ENCODE data around the gene KRTAP8-1. TPM values are rescaled to one million over a fixed set of nuclear protein-coding genes. Genes with fewer than 3 reads are reported as not detected.

Gene KRTAP8-1, protein sequence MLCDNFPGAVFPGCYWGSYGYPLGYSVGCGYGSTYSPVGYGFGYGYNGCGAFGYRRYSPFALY
- not detected for polyA plus RNA-seq

DNA sequence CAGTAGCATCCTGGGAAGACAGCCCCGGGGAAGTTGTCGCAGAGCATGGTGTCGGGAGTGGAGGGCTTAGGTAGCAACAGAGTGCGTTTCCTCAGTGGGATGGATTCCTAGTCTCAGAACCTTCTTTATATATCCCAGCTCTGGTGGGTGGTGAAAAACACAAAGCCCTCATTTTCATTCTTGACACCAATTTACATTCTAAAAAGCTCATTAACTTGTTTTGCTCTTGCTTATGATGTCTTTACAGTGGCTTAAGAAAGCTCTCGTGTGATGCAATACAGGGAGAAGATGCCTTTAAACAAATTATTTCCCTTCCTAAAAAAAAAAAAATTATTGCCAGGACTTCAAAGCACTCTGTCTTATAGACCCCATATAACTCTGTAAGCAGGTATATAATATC, at the start of gene KRTAP8-1:
Gene KRTAP8-1 (minus strand): TSS at position 101 of the 400 bp plus-strand sequence. CDS start 54 bp downstream, at position 47.
- Mint-ChIP-seq H3K9me3 (peaks cover 0 to 3% (median 0%) of the 10 kb centered on the region in 3 donors), H3K4me3 (no peak within 1 kb of the TSS), H3K27me3 (peaks cover 2% of the 10 kb centered on the region)

DNA sequence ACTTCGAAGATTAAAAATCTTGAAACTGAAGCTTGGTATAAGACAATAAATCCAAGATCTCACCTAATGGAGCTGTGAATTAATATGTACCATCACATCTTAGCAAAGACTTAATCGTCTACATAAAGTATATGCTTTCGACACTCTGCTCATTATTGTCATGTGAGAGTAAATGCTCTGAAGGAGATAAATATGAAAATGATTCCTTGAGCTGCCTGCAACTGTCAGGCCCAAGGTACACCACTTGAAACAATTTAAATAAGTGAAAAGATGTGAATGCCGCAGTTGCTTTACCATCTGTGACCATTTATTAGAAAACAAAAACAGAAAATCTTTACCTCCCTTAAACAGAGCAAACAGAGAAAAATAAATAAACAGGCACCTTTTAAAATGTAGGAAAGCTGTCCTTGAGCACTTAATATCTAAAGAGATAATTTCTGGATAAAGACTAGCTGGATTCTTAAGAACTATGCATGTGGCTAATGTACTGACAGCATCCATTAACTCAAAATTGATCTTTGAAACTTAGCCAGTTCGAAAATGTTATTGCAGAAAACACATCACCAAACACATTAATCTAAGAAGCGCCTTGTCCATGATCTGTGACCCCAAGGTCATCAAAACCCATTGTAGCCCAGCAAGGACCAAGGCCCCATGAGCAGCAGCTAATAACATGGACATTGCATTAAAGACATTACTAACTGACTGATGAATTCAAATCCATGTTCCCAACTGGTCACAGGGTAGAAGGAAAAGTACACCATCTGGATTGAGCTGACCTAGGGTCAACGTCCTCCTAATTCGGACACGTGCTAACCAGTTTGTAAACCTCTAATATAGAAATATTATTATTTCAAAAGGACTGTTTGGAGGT, 34.8 kb upstream of the KRTAP8-1 start:
- no peaks in the 10 kb centered on the region for H3K36me3 Mint-ChIP-seq
- peaks cover 0 to 3% (median 2%) of the 10 kb centered on the region in 3 donors for H3K9me3 Mint-ChIP-seq
- no peaks in the 10 kb centered on the region for H3K27me3 Mint-ChIP-seq
- H3K27ac Mint-ChIP-seq = no peak overlapping the region
- H3K4me3 Mint-ChIP-seq = no peak overlapping the region
- no peaks in the 10 kb centered on the region for H3K4me1 Mint-ChIP-seq

More for the DNA sequence above, at the start of gene KRTAP8-1:
- Mint-ChIP-seq H3K4me1 (no peaks in the 10 kb centered on the region), H3K36me3 (no peaks in the 10 kb centered on the region), H3K27ac (no peak within 1 kb of the TSS)

DNA sequence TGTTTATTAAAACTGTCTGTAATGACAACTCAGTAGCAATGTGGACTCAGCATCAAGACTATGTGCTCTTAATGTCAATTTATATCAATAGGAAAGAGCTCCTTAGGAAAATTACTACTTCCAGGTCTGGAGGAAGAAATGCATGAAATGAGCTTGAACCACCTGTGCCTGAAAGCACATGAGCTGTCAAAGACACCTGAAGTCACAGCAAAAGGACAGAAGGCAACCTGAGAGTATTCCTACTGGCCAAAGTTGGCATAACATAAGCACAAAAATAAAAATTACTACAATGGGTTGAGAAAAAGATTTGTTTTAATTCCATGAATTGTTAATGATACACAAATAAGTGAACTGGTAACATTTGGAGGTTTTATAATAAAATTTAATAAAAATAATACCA, 29.9 kb upstream of the KRTAP8-1 start:
- Mint-ChIP-seq H3K36me3 (no peaks in the 10 kb centered on the region), H3K27ac (no peak overlapping the region), H3K4me1 (no peaks in the 10 kb centered on the region), H3K4me3 (no peak overlapping the region), H3K9me3 (peaks cover 0 to 8% (median 2%) of the 10 kb centered on the region in 3 donors), H3K27me3 (no peaks in the 10 kb centered on the region)

DNA sequence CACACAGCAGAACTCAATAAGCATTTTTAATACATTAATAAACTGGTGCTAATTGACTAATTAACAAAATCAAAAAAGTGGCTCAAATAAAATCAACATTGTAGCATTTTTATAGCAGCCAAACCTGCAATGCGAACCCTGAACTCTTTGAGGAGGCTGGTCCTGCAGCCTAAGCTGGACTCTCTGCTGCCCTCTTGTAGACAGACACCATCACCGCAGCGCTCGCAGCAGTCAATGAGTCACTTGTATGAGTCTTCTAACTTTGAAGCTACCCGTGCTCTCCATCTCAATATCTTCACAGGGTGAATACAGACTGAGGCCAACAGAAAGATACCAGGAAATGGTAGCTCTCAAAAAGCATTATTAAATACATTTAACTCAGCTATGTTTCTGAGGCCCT, 26.2 kb upstream of the KRTAP8-1 start:
- no peaks in the 10 kb centered on the region for H3K27me3 Mint-ChIP-seq
- no peaks in the 10 kb centered on the region for H3K4me1 Mint-ChIP-seq
- H3K4me3 Mint-ChIP-seq = no peak overlapping the region

DNA sequence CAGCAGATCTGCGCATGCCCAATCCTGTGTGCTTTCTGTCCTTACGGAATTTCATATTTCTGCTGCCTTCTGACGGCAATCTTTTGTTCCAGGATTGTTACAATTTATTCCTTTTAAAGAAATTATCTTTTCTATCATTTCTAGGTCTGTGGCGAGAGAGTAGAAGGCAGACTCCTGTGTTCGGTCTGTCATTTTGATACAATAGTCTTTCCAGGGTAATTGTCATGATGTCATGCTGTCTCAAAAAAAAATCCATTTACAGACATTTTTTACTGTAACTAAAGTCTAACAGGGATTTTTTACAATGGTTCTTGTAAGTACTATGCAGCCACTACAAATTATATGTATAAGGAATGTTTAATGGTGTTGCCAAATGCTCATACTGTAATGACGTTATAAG, 25.5 kb upstream of the KRTAP8-1 start:
- Mint-ChIP-seq H3K4me1 (no peaks in the 10 kb centered on the region), H3K4me3 (no peak overlapping the region), H3K36me3 (no peaks in the 10 kb centered on the region), H3K27ac (no peak overlapping the region), H3K27me3 (no peaks in the 10 kb centered on the region), H3K9me3 (peaks cover 0 to 17% (median 0%) of the 10 kb centered on the region in 3 donors)

More for the DNA sequence above, 26.2 kb upstream of the KRTAP8-1 start:
- H3K36me3 Mint-ChIP-seq = no peaks in the 10 kb centered on the region
- peaks cover 0 to 14% (median 0%) of the 10 kb centered on the region in 3 donors for H3K9me3 Mint-ChIP-seq
- no peak overlapping the region for H3K27ac Mint-ChIP-seq

DNA sequence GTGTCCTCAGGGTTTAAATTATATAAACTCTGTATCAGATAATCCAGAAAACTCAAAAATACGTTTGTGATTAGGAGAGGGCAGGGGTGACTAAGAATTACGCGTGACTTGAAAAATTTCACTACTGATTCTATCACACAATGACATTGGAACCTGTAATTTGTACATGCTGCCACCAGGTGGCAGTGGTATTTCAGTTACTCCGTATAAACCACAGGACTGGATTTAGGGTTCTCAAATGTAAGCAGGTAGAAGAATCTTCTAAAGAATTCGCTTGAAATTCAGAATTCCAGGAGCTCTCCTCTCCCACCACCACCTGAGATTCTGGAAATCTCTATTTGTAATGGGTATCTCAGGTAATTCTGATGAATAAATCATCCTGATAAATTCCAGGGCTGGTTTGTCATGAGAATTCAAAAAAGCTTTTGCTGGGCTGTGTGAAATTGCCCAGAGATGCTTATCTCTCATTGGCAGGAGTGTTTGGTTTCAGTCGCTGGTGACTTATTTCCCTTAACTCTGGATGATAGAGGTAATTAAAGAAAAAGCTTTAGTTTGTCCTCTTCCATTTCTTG, 18.2 kb upstream of the KRTAP8-1 start:
- Mint-ChIP-seq H3K4me3 (no peak overlapping the region), H3K36me3 (no peaks in the 10 kb centered on the region), H3K9me3 (peaks cover 0 to 15% (median 0%) of the 10 kb centered on the region in 3 donors)

DNA sequence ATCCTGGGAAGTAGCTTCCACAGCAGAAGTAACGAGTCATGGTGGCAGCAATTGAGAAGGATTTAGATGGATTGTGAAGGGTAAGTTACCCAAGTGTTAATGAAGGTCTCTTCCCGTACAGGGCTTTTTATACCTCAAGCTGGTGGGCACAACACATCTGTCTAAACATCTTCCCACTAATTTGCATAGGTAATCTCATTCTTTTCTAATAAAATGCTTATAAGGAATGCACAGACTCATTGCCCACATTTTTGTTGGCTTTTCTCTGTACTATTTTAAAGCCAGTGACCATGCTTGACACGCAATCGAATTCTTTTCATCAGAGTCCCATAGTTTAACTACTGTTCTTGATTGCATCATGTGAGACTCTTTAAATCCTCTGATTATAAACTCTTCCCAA, 16.6 kb upstream of the KRTAP8-1 start, which contains the start of gene KRTAP7-1:
Gene KRTAP7-1 (minus strand): TSS at position 101 of the 400 bp plus-strand sequence. CDS start 61 bp downstream, at position 40.
- Mint-ChIP-seq H3K36me3 (no peaks in the 10 kb centered on the region), H3K9me3 (peaks cover 0 to 15% (median 0%) of the 10 kb centered on the region in 3 donors), H3K27me3 (no peaks in the 10 kb centered on the region), H3K4me3 (no peak within 1 kb of the TSS), H3K4me1 (no peaks in the 10 kb centered on the region), H3K27ac (no peak within 1 kb of the TSS)

More for the DNA sequence above, 18.2 kb upstream of the KRTAP8-1 start:
- H3K27me3 Mint-ChIP-seq = no peaks in the 10 kb centered on the region
- no peak overlapping the region for H3K27ac Mint-ChIP-seq
- no peaks in the 10 kb centered on the region for H3K4me1 Mint-ChIP-seq

DNA sequence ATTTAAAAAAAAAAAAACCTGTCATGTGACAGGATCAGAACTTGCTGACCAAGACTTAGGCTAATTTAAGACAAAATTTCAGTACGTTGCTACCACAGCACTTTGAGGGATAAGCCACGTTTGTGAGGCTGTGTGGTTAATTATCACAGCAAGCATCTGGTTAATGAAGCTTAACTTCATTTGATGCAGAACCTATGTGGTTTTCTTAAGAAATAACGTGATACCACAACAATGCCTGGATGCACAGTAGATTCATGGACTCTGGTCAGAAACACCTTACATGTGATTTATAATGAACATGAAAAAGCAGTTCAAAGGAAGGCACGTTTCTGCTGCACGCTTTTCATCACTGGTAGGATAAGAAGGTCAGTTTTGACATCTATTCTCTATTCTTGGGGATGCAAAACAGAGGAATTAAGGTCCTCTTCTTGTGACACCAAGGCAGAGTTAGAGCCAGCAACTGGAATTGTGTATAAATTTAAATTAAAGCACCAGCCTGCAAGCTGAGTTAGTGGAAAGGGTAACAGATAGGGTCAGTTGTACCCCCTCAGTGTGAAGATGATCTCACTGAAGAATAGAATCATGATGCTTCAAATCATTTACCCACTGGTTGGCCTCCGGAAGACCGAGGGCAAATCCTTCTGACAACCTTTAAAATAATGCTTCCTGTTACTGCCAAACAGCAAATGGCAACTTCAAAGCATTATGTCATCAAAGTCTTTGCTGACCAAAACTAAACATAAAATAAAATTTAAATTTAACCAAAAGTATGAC, 6.0 kb upstream of the KRTAP8-1 start:
- no peak overlapping the region for H3K4me3 Mint-ChIP-seq
- H3K27ac Mint-ChIP-seq = no peak overlapping the region
- no peaks in the 10 kb centered on the region for H3K27me3 Mint-ChIP-seq
- peaks cover 4 to 6% (median 6%) of the 10 kb centered on the region in 3 donors for H3K9me3 Mint-ChIP-seq
- no peaks in the 10 kb centered on the region for H3K36me3 Mint-ChIP-seq
- H3K4me1 Mint-ChIP-seq = no peaks in the 10 kb centered on the region

DNA sequence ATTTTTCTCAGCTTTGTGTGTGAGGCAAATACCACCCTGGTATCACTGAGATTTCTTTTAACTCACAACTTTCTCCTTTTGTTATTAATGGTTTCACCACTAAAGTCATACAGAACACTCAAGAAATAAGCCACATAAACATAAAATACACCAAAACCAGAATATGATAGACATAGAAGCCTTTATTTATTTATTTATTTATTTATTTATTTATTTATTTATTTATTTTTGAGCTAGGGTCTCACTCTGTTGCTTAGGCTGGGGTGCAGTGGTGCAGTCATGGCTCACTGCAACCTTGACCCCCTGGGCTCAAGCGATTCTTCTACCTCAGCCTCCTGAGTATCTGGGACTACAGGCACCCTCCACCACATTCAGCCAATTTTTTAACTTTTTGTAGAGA, 12.5 kb downstream of the KRTAP8-1 start:
- no peaks in the 10 kb centered on the region for H3K36me3 Mint-ChIP-seq
- peaks cover 0 to 7% (median 2%) of the 10 kb centered on the region in 3 donors for H3K9me3 Mint-ChIP-seq
- H3K4me3 Mint-ChIP-seq = no peak overlapping the region
- H3K4me1 Mint-ChIP-seq = no peaks in the 10 kb centered on the region
- H3K27ac Mint-ChIP-seq = no peak overlapping the region
- H3K27me3 Mint-ChIP-seq = no peaks in the 10 kb centered on the region

DNA sequence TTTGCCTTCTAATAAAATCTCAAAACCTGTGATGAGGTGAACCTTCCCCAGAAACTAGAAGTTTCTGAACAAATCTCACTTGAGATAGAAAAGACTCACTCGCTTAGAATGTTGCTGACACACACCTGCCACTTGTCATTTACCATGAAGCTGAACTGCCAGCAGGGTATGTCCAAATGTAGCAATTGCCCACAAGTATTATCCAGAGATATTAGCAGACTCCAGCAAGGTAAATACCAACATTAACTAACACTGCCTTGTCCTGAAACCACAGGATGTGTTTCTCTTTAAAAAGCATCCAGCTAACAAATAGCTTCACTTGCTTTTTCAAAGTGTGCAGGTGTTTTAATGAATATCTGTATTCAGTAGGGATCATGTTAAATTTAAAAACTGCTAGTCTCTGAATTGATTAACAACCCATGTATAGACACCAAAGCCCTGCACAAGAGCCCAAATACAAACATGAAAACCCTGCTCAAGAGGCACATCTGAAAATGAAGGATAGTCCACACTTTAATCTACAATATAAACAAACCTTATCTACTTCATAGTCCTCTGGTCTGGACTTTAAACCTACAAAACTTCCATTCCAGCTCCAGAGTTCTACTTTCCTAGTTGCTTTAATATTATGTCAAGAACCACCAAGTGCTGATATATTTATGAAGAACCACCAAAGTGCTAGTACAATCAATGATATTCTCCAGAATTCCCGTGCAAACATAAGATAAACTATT, 19.3 kb downstream of the KRTAP8-1 start:
- Mint-ChIP-seq H3K4me1 (no peaks in the 10 kb centered on the region), H3K9me3 (peaks cover 0 to 3% (median 2%) of the 10 kb centered on the region in 3 donors), H3K27ac (no peak overlapping the region), H3K36me3 (no peaks in the 10 kb centered on the region), H3K27me3 (no peaks in the 10 kb centered on the region), H3K4me3 (no peak overlapping the region)

DNA sequence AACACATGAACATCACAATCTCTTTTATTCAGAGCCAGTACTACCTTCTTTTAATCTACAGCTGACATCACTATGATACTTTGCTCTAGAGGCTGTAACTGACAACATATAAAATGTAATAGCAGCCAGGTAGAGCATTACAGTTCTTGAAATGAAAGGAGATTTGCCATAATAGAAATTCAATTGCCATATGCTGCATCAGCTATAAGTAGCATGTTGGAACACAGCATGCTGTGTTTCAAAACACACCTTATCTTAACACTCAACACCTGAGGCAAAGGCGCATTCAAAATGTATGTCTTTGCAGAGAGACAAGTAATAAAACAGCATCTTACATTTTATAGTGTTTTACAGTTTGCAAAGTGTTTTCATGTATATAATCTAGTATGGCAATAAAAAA, 33.8 kb downstream of the KRTAP8-1 start:
- Mint-ChIP-seq H3K27me3 (no peaks in the 10 kb centered on the region), H3K36me3 (peaks cover 2% of the 10 kb centered on the region), H3K27ac (no peak overlapping the region), H3K4me3 (no peak overlapping the region), H3K9me3 (peaks cover 0 to 7% (median 2%) of the 10 kb centered on the region in 3 donors), H3K4me1 (no peaks in the 10 kb centered on the region)

DNA sequence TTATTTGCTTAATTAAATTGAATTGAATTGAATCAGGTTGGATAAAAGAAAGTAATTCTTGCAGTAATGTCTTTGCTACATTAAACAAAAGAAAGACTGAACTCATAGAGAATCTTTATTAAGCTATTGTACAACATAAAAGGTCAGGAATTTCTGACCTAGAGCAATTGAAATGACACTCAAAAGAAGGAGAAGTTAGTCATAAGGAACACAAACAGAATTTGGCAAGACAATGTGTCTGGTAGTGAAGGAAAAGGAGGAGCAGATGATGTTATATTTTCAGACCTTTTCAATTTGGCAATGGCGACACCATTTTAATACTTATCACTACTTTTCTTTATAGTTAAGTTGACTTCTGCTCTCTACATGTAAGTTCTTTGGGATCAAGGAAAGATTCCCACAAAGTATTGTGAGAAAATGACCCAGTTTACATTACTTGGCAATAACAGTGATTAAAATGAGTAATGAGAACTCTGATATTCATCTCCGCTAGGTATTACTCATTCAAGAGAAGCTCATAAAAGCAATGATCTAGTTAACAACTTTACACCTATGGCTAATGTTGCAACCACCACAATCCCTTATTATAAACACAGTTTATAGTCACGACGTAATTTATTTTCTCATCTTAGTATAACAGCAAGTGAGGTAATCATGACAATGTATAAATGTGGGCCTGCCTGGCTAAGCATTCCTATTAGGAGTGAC, 43.2 kb downstream of the KRTAP8-1 start:
- H3K27me3 Mint-ChIP-seq = peaks cover 2% of the 10 kb centered on the region
- no peaks in the 10 kb centered on the region for H3K36me3 Mint-ChIP-seq
- peaks cover 4 to 8% (median 5%) of the 10 kb centered on the region in 3 donors for H3K9me3 Mint-ChIP-seq
- H3K27ac Mint-ChIP-seq = no peak overlapping the region
- H3K4me3 Mint-ChIP-seq = no peak overlapping the region
- no peaks in the 10 kb centered on the region for H3K4me1 Mint-ChIP-seq
